ENCODE results near the gene ARL5C.

ARL5C gene

GRCh38 chr17:39208136-39208535 lies 42.2 kb upstream of the ARL5C start:
- Histone ChIP-seq H3K4me2 (ENCODE audit: low read length) (no peak overlapping the region), H3K27me3 (ENCODE audit: low read depth, low read length) (peaks cover 22% of the 10 kb centered on the region), H3K4me3 (ENCODE audit: low read length) (no peak overlapping the region), H3K36me3 (replicated peaks; ENCODE audit: low read depth, low read length) (peaks cover 17% of the 10 kb centered on the region), H3K27ac (ENCODE audit: low read length) (no peak overlapping the region), H3K9me3 (ENCODE audit: insufficient read depth, low read length) (no peaks in the 10 kb centered on the region), H2AFZ (ENCODE audit: low read depth, low read length) (no peak overlapping the region), H3K79me2 (ENCODE audit: low read length) (no peaks in the 10 kb centered on the region), H4K20me1 (ENCODE audit: insufficient read depth, low read length) (peaks cover 9% of the 10 kb centered on the region; the same call in 1 of the 2 replicates), H3K9ac (ENCODE audit: low read length) (no peak overlapping the region), H3K4me1 (ENCODE audit: low read length) (peaks cover 21% of the 10 kb centered on the region)
- TF ChIP-seq EZH2phosphoT487 (IDR thresholded peaks at IDR 0.05; ENCODE audit: low read depth) (no peak), CTCF (IDR thresholded peaks at IDR 0.05; ENCODE audit: low read depth, low read length) (no peak)

- H3K4me3 ChIP-seq (ENCODE audit: low read length): no peak overlapping the region
- H3K4me2 ChIP-seq (ENCODE audit: low read length): no peak overlapping the region
- H2AFZ ChIP-seq (ENCODE audit: low read depth, low read length): no peak overlapping the region
- H4K20me1 ChIP-seq (ENCODE audit: insufficient read depth, low read length): peaks cover 18% of the 10 kb centered on the region
- H3K27me3 ChIP-seq (ENCODE audit: low read depth, low read length): peaks cover 9% of the 10 kb centered on the region
- H3K27ac ChIP-seq (ENCODE audit: low read length): no peak overlapping the region
- peaks cover 40% of the 10 kb centered on the region for H3K36me3 ChIP-seq (replicated peaks; ENCODE audit: low read depth, low read length)
- H3K4me1 ChIP-seq (ENCODE audit: low read length): peaks cover 32% of the 10 kb centered on the region
- H3K9ac ChIP-seq (ENCODE audit: low read length): no peak overlapping the region
- H3K9me3 ChIP-seq (ENCODE audit: insufficient read depth, low read length): no peaks in the 10 kb centered on the region
- H3K79me2 ChIP-seq (ENCODE audit: low read length): peaks cover 27% of the 10 kb centered on the region
- no peak for TF ChIP-seq CTCF (IDR thresholded peaks at IDR 0.05; ENCODE audit: low read depth, low read length)
Observed at GRCh38 chr17:39205112-39205526, 39.2 kb upstream of the ARL5C start.

- no peak overlapping the region for H3K27ac ChIP-seq (ENCODE audit: low read length)
Observed at GRCh38 chr17:39204245-39204644, 38.3 kb upstream of the ARL5C start.

GRCh38 chr17:39200957-39201510 lies 35.1 kb upstream of the ARL5C start:
- peak overlapping the region; percentile 99 for H3K4me2 ChIP-seq (ENCODE audit: low read length)
- no peak overlapping the region for H2AFZ ChIP-seq (ENCODE audit: low read depth, low read length)
- H3K27ac ChIP-seq (ENCODE audit: low read length): peak overlapping the region; percentile 87
- peaks cover 33% of the 10 kb centered on the region for H3K4me1 ChIP-seq (ENCODE audit: low read length)
- peaks cover 18% of the 10 kb centered on the region for H4K20me1 ChIP-seq (ENCODE audit: insufficient read depth, low read length)
- peaks cover 33% of the 10 kb centered on the region for H3K79me2 ChIP-seq (ENCODE audit: low read length)
- H3K4me3 ChIP-seq (ENCODE audit: low read length): peak overlapping the region; percentile 99
- H3K36me3 ChIP-seq (replicated peaks; ENCODE audit: low read depth, low read length): peaks cover 40% of the 10 kb centered on the region
- H3K9me3 ChIP-seq (ENCODE audit: insufficient read depth, low read length): no peaks in the 10 kb centered on the region
- peak overlapping the region; percentile 98 for H3K9ac ChIP-seq (ENCODE audit: low read length)
- no peak for TF ChIP-seq CTCF (IDR thresholded peaks at IDR 0.05; ENCODE audit: low read depth, low read length)
- no peak for TF ChIP-seq EZH2phosphoT487 (IDR thresholded peaks at IDR 0.05; ENCODE audit: low read depth)
- no peaks in the 10 kb centered on the region for H3K27me3 ChIP-seq (ENCODE audit: low read depth, low read length)

More at GRCh38 chr17:39204245-39204644, 38.3 kb upstream of the ARL5C start:
- TF ChIP-seq EZH2phosphoT487 (IDR thresholded peaks at IDR 0.05; ENCODE audit: low read depth): no peak
- TF ChIP-seq CTCF (IDR thresholded peaks at IDR 0.05; ENCODE audit: low read depth, low read length): no peak
- Histone ChIP-seq H3K9ac (ENCODE audit: low read length) (no peak overlapping the region), H4K20me1 (ENCODE audit: insufficient read depth, low read length) (peaks cover 18% of the 10 kb centered on the region), H3K4me3 (ENCODE audit: low read length) (no peak overlapping the region), H2AFZ (ENCODE audit: low read depth, low read length) (no peak overlapping the region), H3K9me3 (ENCODE audit: insufficient read depth, low read length) (no peaks in the 10 kb centered on the region), H3K4me1 (ENCODE audit: low read length) (peaks cover 27% of the 10 kb centered on the region), H3K4me2 (ENCODE audit: low read length) (no peak overlapping the region), H3K36me3 (replicated peaks; ENCODE audit: low read depth, low read length) (peaks cover 40% of the 10 kb centered on the region), H3K27me3 (ENCODE audit: low read depth, low read length) (no peaks in the 10 kb centered on the region), H3K79me2 (ENCODE audit: low read length) (peaks cover 29% of the 10 kb centered on the region)

All from OCI-LY3 (cell line).